ENCODE data around the gene HOXB1.

Gene HOXB1

GRCh38 chr17:48567646-48568354 is 37.0 kb upstream of the HOXB1 start:
- no peak for DNase-seq (ENCODE audit: low spot score)

GRCh38 chr17:48567209-48567608 is 36.4 kb upstream of the HOXB1 start:
- DNase-seq (ENCODE audit: low spot score), result no peak

- DNase-seq (ENCODE audit: low spot score), result no peak
Observed at GRCh38 chr17:48566717-48567116, 35.9 kb upstream of the HOXB1 start.

GRCh38 chr17:48565925-48566710 is 35.3 kb upstream of the HOXB1 start:
- no peak for DNase-seq (ENCODE audit: low spot score)

GRCh38 chr17:48565022-48565554 is 34.3 kb upstream of the HOXB1 start:
- no peak for DNase-seq (ENCODE audit: low spot score)

GRCh38 chr17:48564188-48565021 is 33.6 kb upstream of the HOXB1 start:
- no peak for DNase-seq (ENCODE audit: low spot score)

- DNase-seq (ENCODE audit: low spot score), result no peak
Observed at GRCh38 chr17:48563867-48564187, 33.0 kb upstream of the HOXB1 start.

GRCh38 chr17:48563385-48563838 is 32.6 kb upstream of the HOXB1 start:
- DNase-seq (ENCODE audit: low spot score), result no peak

- DNase-seq (ENCODE audit: low spot score), result no peak
Observed at GRCh38 chr17:48562934-48563333, 32.1 kb upstream of the HOXB1 start.

GRCh38 chr17:48561884-48562810 is 31.3 kb upstream of the HOXB1 start:
- DNase-seq (ENCODE audit: low spot score), result no peak

- no peak for DNase-seq (ENCODE audit: low spot score)
Observed at GRCh38 chr17:48559840-48560817, 29.3 kb upstream of the HOXB1 start.

- DNase-seq (ENCODE audit: low spot score), result no peak
Observed at GRCh38 chr17:48559122-48559839, 28.5 kb upstream of the HOXB1 start.

GRCh38 chr17:48558831-48559121 is 28.0 kb upstream of the HOXB1 start:
- DNase-seq (ENCODE audit: low spot score), result no peak

GRCh38 chr17:48558057-48558830 is 27.4 kb upstream of the HOXB1 start:
- no peak for DNase-seq (ENCODE audit: low spot score)

GRCh38 chr17:48556576-48557401 is 26.0 kb upstream of the HOXB1 start:
- no peak for DNase-seq (ENCODE audit: low spot score)

GRCh38 chr17:48556229-48556575 is 25.4 kb upstream of the HOXB1 start:
- no peak for DNase-seq (ENCODE audit: low spot score)

- no peak for DNase-seq (ENCODE audit: low spot score)
Observed at GRCh38 chr17:48555258-48556228, 24.7 kb upstream of the HOXB1 start.
